GM12878 (cell line): ENCODE results near the gene NSG2. TPM values are rescaled to one million over a fixed set of nuclear protein-coding genes. Genes with fewer than 3 reads are reported as not detected.

Source experiments
- ATAC-seq: fragments of 200-7000 bp; cut with Tn5 transposase; 3 replicates; pipeline ENCODE4 v1.9.1; 2020; ENCODE audit warnings: mild to moderate bottlenecking, moderate library complexity
- BruUV-seq: library from RNA; stranded (reverse); fragments of 400-500 nt; replicated peaks from 2 replicates; lab custom pipeline; 2021; lab: Mats Ljungman, UMichigan
- CTCF ChIA-PET: fragments of 300-600 bp; sonication (Branson Sonifier 250); formaldehyde crosslinking; extraction: SDS; loops from one replicate; lab custom pipeline; 2021; ENCODE audit warnings: inconsistent platforms; lab: Yijun Ruan, JAX
- POLR2A ChIA-PET: fragments of 350-600 bp; formaldehyde crosslinking; extraction: SDS; loops from one replicate; lab custom pipeline; 2021; ENCODE audit warnings: inconsistent platforms; lab: Charles Lee
- RAD21 ChIA-PET: fragments of 300-600 bp; sonication (Branson Sonifier 250); formaldehyde crosslinking; loops from one replicate; lab custom pipeline; 2023; ENCODE audit warnings: antibody characterized with exemption; ENCODE audit not compliant: unreplicated experiment; lab: Charles Lee
- SMC1A ChIA-PET: fragments of 300-600 bp; sonication (Branson Sonifier 250); formaldehyde crosslinking; loops from one replicate; lab custom pipeline; 2023; ENCODE audit not compliant: unreplicated experiment, uncharacterized antibody; lab: Charles Lee
- DNase-seq: peaks from one replicate; pipeline ENCODE4 v3.0.0-alpha.2; 2011; ENCODE audit warnings: low read depth, low spot score
- FAIRE-seq: peaks from 3 replicates; lab custom pipeline; 2011; peaks lifted over from hg19 to GRCh38; lab: Jason Lieb, UNC
- H2AFZ ChIP-seq: 2 replicates; pipeline ENCODE4 v1.6.0; 2011; ENCODE audit warnings: low read depth, low read length, control low read depth; ENCODE audit not compliant: control insufficient read depth
- H3K27ac ChIP-seq: 2 replicates; pipeline ENCODE4 v1.5.1; 2011; ENCODE audit warnings: control low read depth; ENCODE audit not compliant: control insufficient read depth, insufficient read depth
- H3K27me3 ChIP-seq, 2 experiments: replicated peaks in 1 of 2; 2 replicates each; pipeline versions ENCODE4 v1.6.0 to v1.6.1; 2011; ENCODE audit warnings: low read length in 1 of 2; ENCODE audit not compliant: control insufficient read depth in 2 of 2, insufficient read depth in 2 of 2
- H3K36me3 ChIP-seq, 2 experiments: 2 replicates each; pipeline ENCODE4 v1.5.1; 2011; ENCODE audit warnings: low read length in 1 of 2; ENCODE audit not compliant: control insufficient read depth in 2 of 2, insufficient read depth in 2 of 2
- H3K4me1 ChIP-seq: 2 replicates; pipeline ENCODE4 v1.6.1; 2011; ENCODE audit warnings: mild to moderate bottlenecking, low read length, moderate library complexity, mixed read lengths; ENCODE audit not compliant: control insufficient read depth, insufficient read depth
- H3K4me2 ChIP-seq: 2 replicates; pipeline ENCODE4 v1.6.0; 2011; ENCODE audit warnings: control low read depth; ENCODE audit not compliant: control insufficient read depth, insufficient read depth
- H3K4me3 ChIP-seq: fragments of 200-600 bp; sonication (generic); 2 replicates; pipeline ENCODE4 v1.5.1; 2016
- H3K79me2 ChIP-seq: 2 replicates; pipeline ENCODE4 v1.6.0; 2011; ENCODE audit warnings: low read length; ENCODE audit not compliant: control insufficient read depth, insufficient read depth
- H3K9ac ChIP-seq: 2 replicates; pipeline ENCODE4 v1.8.0; 2011; ENCODE audit warnings: low read length, control low read depth, mixed read lengths; ENCODE audit not compliant: control insufficient read depth, insufficient read depth
- H3K9me3 ChIP-seq: replicated peaks from 3 replicates; pipeline ENCODE4 v1.5.1; 2011; ENCODE audit warnings: mild to moderate bottlenecking, low read length; ENCODE audit not compliant: control insufficient read depth, insufficient read depth
- H4K20me1 ChIP-seq: 2 replicates; pipeline ENCODE4 v1.6.0; 2011; ENCODE audit not compliant: control insufficient read depth, insufficient read depth
- ATF3 ChIP-seq: IDR thresholded peaks from 2 replicates; pipeline ENCODE4 v1.6.1; 2011; ENCODE audit warnings: low read depth, mild to moderate bottlenecking, low read length, moderate library complexity, borderline replicate concordance; ENCODE audit errors: extremely low read depth
- CEBPB ChIP-seq, 2 experiments: fragments of 150-350 bp in 1 of 2; IDR thresholded peaks; 2 replicates each; pipeline ENCODE4 v1.6.1; 2012 to 2014; ENCODE audit warnings: low read depth in 2 of 2, low read length in 2 of 2, borderline replicate concordance in 1 of 2, inconsistent platforms in 1 of 2
- GABPA ChIP-seq: IDR thresholded peaks from 2 replicates; pipeline ENCODE4 v1.6.1; 2014; ENCODE audit warnings: antibody characterized with exemption, low read depth, mild to moderate bottlenecking, inconsistent platforms
- IRF3 ChIP-seq: fragments of 450-650 bp; IDR thresholded peaks from 2 replicates; pipeline ENCODE4 v1.6.1; 2014; ENCODE audit warnings: mild to moderate bottlenecking
- NFIC ChIP-seq: IDR thresholded peaks from 2 replicates; pipeline ENCODE4 v1.6.1; 2012; ENCODE audit warnings: low read depth, mild to moderate bottlenecking, inconsistent platforms, low read length, moderate library complexity
- NR2C2 ChIP-seq: IDR thresholded peaks from 2 replicates; pipeline ENCODE4 v1.6.1; 2011; ENCODE audit warnings: borderline replicate concordance, low read depth; ENCODE audit not compliant: control insufficient read depth, insufficient read length
- RAD21 ChIP-seq: IDR thresholded peaks from 2 replicates; pipeline ENCODE4 v1.6.1; 2011; ENCODE audit warnings: mild to moderate bottlenecking, low read depth, low read length, moderate library complexity; ENCODE audit not compliant: insufficient read depth
- RBBP5 ChIP-seq: fragments of 200-600 bp; sonication (generic); conservative IDR thresholded peaks from 2 replicates; pipeline ENCODE4 v1.6.1; 2016
- RCOR1 ChIP-seq: conservative IDR thresholded peaks from 2 replicates; pipeline ENCODE4 v1.6.1; 2012; ENCODE audit warnings: low read depth, low read length, improper control_type of control experiment
- RELB ChIP-seq: fragments of 450-650 bp; IDR thresholded peaks from 2 replicates; pipeline ENCODE4 v1.6.1; 2017; ENCODE audit warnings: low read depth, mild to moderate bottlenecking, moderate library complexity
- RFX5 ChIP-seq: IDR thresholded peaks from 2 replicates; pipeline ENCODE4 v1.6.1; 2011; ENCODE audit warnings: low read depth, low read length, improper control_type of control experiment
- SP1 ChIP-seq: IDR thresholded peaks from one replicate; pipeline ENCODE4 v1.6.1; 2011; ENCODE audit warnings: low read depth, low read length
- TBL1XR1 ChIP-seq: IDR thresholded peaks from 2 replicates; pipeline ENCODE4 v1.6.1; 2012; ENCODE audit warnings: low read depth, low read length, improper control_type of control experiment
- ZBTB11 ChIP-seq: fragments of 450-650 bp; formaldehyde crosslinking; IDR thresholded peaks from 2 replicates; pipeline ENCODE4 v1.5.0; 2022; ENCODE audit warnings: mild to moderate bottlenecking, missing genetic modification characterization
- ZNF274 ChIP-seq: IDR thresholded peaks from one replicate; pipeline ENCODE4 v1.8.0; 2011; ENCODE audit not compliant: insufficient read length, insufficient read depth
- ZNF384 ChIP-seq: IDR thresholded peaks from 2 replicates; pipeline ENCODE4 v1.6.1; 2012; ENCODE audit warnings: low read depth, mild to moderate bottlenecking, low read length, improper control_type of control experiment, borderline replicate concordance
- WGBS: methylation state at CpG from one replicate; pipeline ENCODE4 v1.1.6; 2016; ENCODE audit warnings: low lambda C conversion rate; ENCODE audit not compliant: insufficient replicate concordance, insufficient coverage; ENCODE audit errors: missing lambda C conversion rate; 5-methylcytosine and 5-hydroxymethylcytosine counted together
- in situ Hi-C: fragments of 300-500 bp; cut with MboI; formaldehyde crosslinking; loops from 9 replicates; pipeline ENCODE4 v1.14.3; 2018; ENCODE audit warnings: mixed read lengths
- intact Hi-C: fragments of 100-400 bp; cut with micrococcal nuclease; formaldehyde crosslinking; loops from one replicate; pipeline ENCODE4 v1.14.2; 2022; ENCODE audit not compliant: unreplicated experiment
- polyA plus RNA-seq, 11 experiments: library from polyadenylated mRNA; depleted of rRNA in 4 of 11; unstranded in 6 of 11; stranded (reverse) in 5 of 11; fragments of >200 nt; fragmentation: Nextera tagmentation in 4 of 11; fragmentation: Illumina TruSeq in 1 of 11; extraction: Ambion mirVana in 4 of 11; extraction: Trizol in 1 of 11; gene quantifications; 1 replicate in 1 of 11; 2 replicates in 10 of 11; pipeline versions ENCODE4 v1.2.1 to v1.2.3, GENCODE V29; 2011 to 2016; ENCODE audit warnings: inconsistent platforms in 2 of 11, missing spikeins in 2 of 11, low read depth in 1 of 11
- total RNA-seq, 4 experiments: library from RNA; depleted of rRNA in 3 of 4; stranded (reverse); fragments of >200 nt in 3 of 4; fragmentation: Illumina TruSeq in 1 of 4; extraction: Trizol in 1 of 4; gene quantifications; 2 replicates each; pipeline versions ENCODE4 v1.2.1 to v1.2.3, GENCODE V29; 2013 to 2021

NSG2 gene
- total and polyA plus RNA-seq, 10 of the 15 experiments (the other 5 are each of a cell fraction or from before 2014, with no cell fraction given): 0.04 to 0.14 TPM; not detected in 8

GRCh38 chr5:174046558-174046957 is 1.1 kb downstream of the NSG2 start:
- Histone ChIP-seq H3K27me3 (no peaks in the 10 kb centered on the region), H3K4me2 (no peak overlapping the region), H3K27ac (no peak overlapping the region), H3K9ac (no peak overlapping the region), H3K4me1 (no peaks in the 10 kb centered on the region), H3K79me2 (no peaks in the 10 kb centered on the region), H3K36me3 (no peaks in the 10 kb centered on the region), H2AFZ (no peak overlapping the region), H3K9me3 (no peaks in the 10 kb centered on the region), H3K4me3 (no peak overlapping the region), H4K20me1 (no peaks in the 10 kb centered on the region)
- ChIA-PET CTCF (interaction anchor here (0.6 to 3.7 kb wide), 8 partner anchors 10 to 476 kb away, joined by 3 to 38 read pairs (median 4); no protein-coding TSS in a partner anchor), SMC1A (interaction anchor here (1.0 to 4.1 kb wide), 2 partner anchors 28 to 265 kb away, joined by 5 to 23 read pairs; no protein-coding TSS in a partner anchor), RAD21 (interaction anchor here (0.6 to 3.1 kb wide), 4 partner anchors 69 to 271 kb away, joined by 3 to 38 read pairs (median 4); no protein-coding TSS in a partner anchor), POLR2A (no interaction called here)
- 11% methylated on average over 5 of the region's 5 CpGs for WGBS
- in situ Hi-C loops: loop anchor here (5.0 kb wide), 1 partner anchor 271 kb away; no protein-coding TSS in a partner anchor
- FAIRE-seq (no peak), ATAC-seq (no peak), DNase-seq (no peak)
- intact Hi-C loops: no loop called here
- no TSS peak for BruUV-seq
- TF ChIP-seq ATF3: no peak
- TF ChIP-seq IRF3: no peak
- no peak for TF ChIP-seq ZBTB11 (CRISPR knock-in tag)
- TF ChIP-seq CEBPB (IDR thresholded peaks at IDR 0.05; ENCODE audit: borderline replicate concordance in 1 of 2, low read depth in 2 of 2, low read length in 2 of 2): no peak
- no peak for TF ChIP-seq ZNF384
- no peak for TF ChIP-seq GABPA
- TF ChIP-seq RFX5: no peak
- no peak for TF ChIP-seq TBL1XR1
- no peak for TF ChIP-seq NFIC
- TF ChIP-seq SP1: no peak
- TF ChIP-seq RAD21: no peak
- TF ChIP-seq ZNF274: no peak
- TF ChIP-seq RCOR1: no peak
- no peak for TF ChIP-seq NR2C2
- no peak for TF ChIP-seq RBBP5
- no peak for TF ChIP-seq RELB
